Prostate gland (tissue), 2 donors: ENCODE results near the gene AQP10.

ENCODE experiments used
- CTCF ChIP-seq, 4 experiments: fragments of 200-600 bp in 2 of 4; fragments of 450-650 bp in 2 of 4; sonication (generic) in 2 of 4; IDR thresholded peaks; 1 replicate in 3 of 4; 2 replicates in 1 of 4; pipeline ENCODE4 v1.5.1; 2016 to 2019; ENCODE audit warnings: antibody characterized with exemption in 4 of 4, mild to moderate bottlenecking in 2 of 4, moderate library complexity in 2 of 4
- POLR2A ChIP-seq: fragments of 450-650 bp; IDR thresholded peaks from one replicate; pipeline ENCODE4 v1.6.1; 2016; ENCODE audit warnings: antibody characterized with exemption, mild to moderate bottlenecking
- POLR2AphosphoS5 ChIP-seq: sonication (generic); formaldehyde crosslinking; IDR thresholded peaks from one replicate; pipeline ENCODE4 v1.6.1; 2017; ENCODE audit warnings: antibody characterized with exemption

- no peak for TF ChIP-seq CTCF (IDR thresholded peaks at IDR 0.05)
- TF ChIP-seq POLR2AphosphoS5: no peak
- TF ChIP-seq POLR2A: no peak
Observed at GRCh38 chr1:154371436-154371835, 50.5 kb downstream of the AQP10 start.
